Effector CD8-positive, alpha-beta T cell (primary cell): ENCODE data around the gene OR2G6.
"Not testable (repeated sequence)": the region's sequence is repeated elsewhere in the genome, so short reads cannot be mapped to it uniquely, and the experiment has no call there.

Experiments
- DNase-seq: peaks from one replicate; lab custom pipeline; 2025; lab: John Stamatoyannopoulos, UW

OR2G6 gene

DNA sequence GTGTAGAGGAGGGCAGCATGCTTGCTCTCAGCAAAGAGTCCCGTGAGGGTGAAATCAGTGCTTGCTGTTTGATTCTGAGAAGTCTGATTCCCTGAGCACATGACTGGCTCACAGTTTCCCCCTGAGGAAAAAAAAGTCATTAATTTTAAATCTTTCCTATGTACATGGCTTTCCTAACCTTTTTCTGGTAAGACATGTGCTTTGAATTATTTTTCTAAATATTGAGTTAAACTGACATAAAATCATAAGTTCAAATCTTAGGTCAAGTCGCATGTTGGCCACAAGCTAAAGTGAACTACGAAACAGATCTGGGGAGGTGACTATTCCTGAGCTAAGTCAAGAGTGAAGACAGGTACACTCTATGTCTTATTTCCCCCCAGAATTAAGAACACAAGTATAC is 66.8 kb downstream of the OR2G6 start, which contains the start of gene OR2T34:
Gene OR2T34 (minus strand): TSS at position 101 of the 400 bp plus-strand sequence. CDS start 0 bp downstream, at position 101.
- not testable (repeated sequence) for DNase-seq

DNA sequence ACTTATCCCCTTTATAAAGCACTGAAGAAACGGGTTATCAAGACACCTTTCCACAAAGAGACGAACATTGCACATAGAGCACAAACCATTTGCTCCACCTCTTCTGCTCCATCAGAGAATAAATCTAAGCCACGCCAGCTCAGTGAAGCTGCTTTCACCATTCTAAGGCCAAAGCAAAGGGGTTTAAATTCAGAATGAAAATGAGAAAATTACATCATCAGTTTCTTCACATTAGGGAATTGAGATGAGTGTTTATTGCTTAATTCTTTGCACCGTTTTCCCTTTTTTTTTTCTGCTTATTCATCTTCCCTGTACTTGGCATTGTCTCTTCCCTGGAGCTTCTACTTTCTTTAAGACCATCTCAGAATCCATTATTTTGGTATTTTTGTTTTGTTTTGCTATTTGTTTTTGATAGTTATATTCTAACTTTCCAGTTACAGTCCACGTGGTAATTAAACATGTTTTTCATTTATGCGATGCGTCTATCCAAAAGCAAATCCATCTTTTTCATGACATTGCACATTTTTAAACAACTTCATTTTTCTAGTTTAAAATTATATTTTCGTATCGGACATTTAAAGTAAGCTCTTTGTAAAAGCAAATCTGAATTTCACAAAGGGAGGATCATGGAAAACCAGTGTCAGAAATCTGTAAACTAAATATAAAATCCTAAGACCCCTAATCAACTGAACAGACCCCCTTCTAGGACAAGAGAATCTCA is 68.5 kb downstream of the OR2G6 start:
- no peak for DNase-seq
